H9 (cell line): ENCODE data around the gene ZNF619. TPM values are rescaled to one million over a fixed set of nuclear protein-coding genes. Genes with fewer than 3 reads are reported as not detected.
A peak's percentile ranks its signal among the peaks of the same experiment; 100 is the strongest.

ENCODE experiments used
- DNase-seq: peaks from one replicate; pipeline ENCODE4 v3.0.0-alpha.2; 2017
- H2AFZ ChIP-seq: one replicate; pipeline ENCODE4 v1.6.1; 2013; ENCODE audit warnings: mild to moderate bottlenecking, low read length, control low read depth, moderate library complexity
- H2AK5ac ChIP-seq: 2 replicates; pipeline ENCODE4 v1.6.1; 2013; ENCODE audit warnings: low read length, control low read depth, mixed read lengths; ENCODE audit not compliant: insufficient read length
- H2BK120ac ChIP-seq: one replicate; pipeline ENCODE4 v1.6.1; 2013; ENCODE audit warnings: low read depth, mild to moderate bottlenecking, low read length, control low read depth, inconsistent platforms; ENCODE audit not compliant: poor library complexity, severe bottlenecking
- H2BK12ac ChIP-seq: 2 replicates; pipeline ENCODE4 v1.6.1; 2013; ENCODE audit warnings: low read length, control low read depth, mixed read lengths, low read depth; ENCODE audit not compliant: insufficient read length
- H2BK15ac ChIP-seq: 2 replicates; pipeline ENCODE4 v1.6.1; 2013; ENCODE audit warnings: low read depth, low read length, control low read depth
- H2BK20ac ChIP-seq: one replicate; pipeline ENCODE4 v1.6.1; 2013; ENCODE audit warnings: low read depth, mild to moderate bottlenecking, low read length, control low read depth, inconsistent platforms; ENCODE audit not compliant: poor library complexity, severe bottlenecking
- H2BK5ac ChIP-seq: 2 replicates; pipeline ENCODE4 v1.6.1; 2013; ENCODE audit warnings: low read length, control low read depth, mixed read lengths; ENCODE audit not compliant: insufficient read length
- H3K14ac ChIP-seq: 2 replicates; pipeline ENCODE4 v1.6.1; 2013; ENCODE audit warnings: low read length, control low read depth; ENCODE audit not compliant: insufficient read depth
- H3K18ac ChIP-seq: 2 replicates; pipeline ENCODE4 v1.6.1; 2013; ENCODE audit warnings: low read depth, mild to moderate bottlenecking, mixed read lengths, low read length, control low read depth; ENCODE audit not compliant: insufficient read length
- H3K23ac ChIP-seq: 2 replicates; pipeline ENCODE4 v1.6.1; 2013; ENCODE audit warnings: low read length, control low read depth, mixed read lengths, low read depth; ENCODE audit not compliant: insufficient read length
- H3K23me2 ChIP-seq: 2 replicates; pipeline ENCODE4 v1.6.1; 2013; ENCODE audit warnings: low read depth, mild to moderate bottlenecking, mixed read lengths, low read length, control low read depth; ENCODE audit not compliant: insufficient read length, poor library complexity, severe bottlenecking
- H3K27ac ChIP-seq: 2 replicates; pipeline ENCODE4 v1.5.1; 2013; ENCODE audit warnings: low read length, control low read depth, mixed read lengths, low read depth; ENCODE audit not compliant: insufficient read length
- H3K27me3 ChIP-seq: 2 replicates; pipeline ENCODE4 v1.6.1; 2013; ENCODE audit warnings: low read length, control low read depth, inconsistent platforms; ENCODE audit not compliant: insufficient read depth
- H3K4ac ChIP-seq: 2 replicates; pipeline ENCODE4 v1.6.1; 2013; ENCODE audit warnings: low read depth, mild to moderate bottlenecking, control low read depth, inconsistent platforms, low read length, moderate library complexity
- H3K4me1 ChIP-seq: 2 replicates; pipeline ENCODE4 v1.6.1; 2013; ENCODE audit warnings: low read length, control low read depth, inconsistent platforms; ENCODE audit not compliant: insufficient read depth
- H3K4me2 ChIP-seq: 2 replicates; pipeline ENCODE4 v1.6.1; 2013; ENCODE audit warnings: low read length, control low read depth, mixed read lengths; ENCODE audit not compliant: insufficient read length, insufficient read depth
- H3K56ac ChIP-seq: 2 replicates; pipeline ENCODE4 v1.6.1; 2013; ENCODE audit warnings: low read depth, mild to moderate bottlenecking, mixed read lengths, low read length, control low read depth; ENCODE audit not compliant: insufficient read length
- H3K79me1 ChIP-seq: 2 replicates; pipeline ENCODE4 v1.6.1; 2013; ENCODE audit warnings: low read depth, mild to moderate bottlenecking, moderate library complexity, low read length, control low read depth, inconsistent platforms; ENCODE audit not compliant: insufficient read depth, poor library complexity, severe bottlenecking
- H3K79me2 ChIP-seq: 2 replicates; pipeline ENCODE4 v1.6.1; 2013; ENCODE audit warnings: low read length, control low read depth, inconsistent platforms; ENCODE audit not compliant: insufficient read depth
- H3K9ac ChIP-seq: 2 replicates; pipeline ENCODE4 v1.6.1; 2013; ENCODE audit warnings: low read length, control low read depth, mixed read lengths; ENCODE audit not compliant: insufficient read length; ENCODE audit errors: extremely low read depth
- H3K9me3 ChIP-seq: one replicate; pipeline ENCODE4 v1.6.1; 2013; ENCODE audit warnings: low read depth, low read length, inconsistent platforms; ENCODE audit not compliant: control insufficient read depth
- H3T11ph ChIP-seq: one replicate; pipeline ENCODE4 v1.6.1; 2013; ENCODE audit warnings: mild to moderate bottlenecking, low read length, control low read depth, inconsistent platforms
- H4K20me1 ChIP-seq: one replicate; pipeline ENCODE4 v1.6.1; 2013; ENCODE audit not compliant: control insufficient read depth, insufficient read length, insufficient read depth
- H4K5ac ChIP-seq: 2 replicates; pipeline ENCODE4 v1.6.1; 2013; ENCODE audit warnings: low read depth, mild to moderate bottlenecking, mixed read lengths, low read length, control low read depth; ENCODE audit not compliant: insufficient read length
- H4K8ac ChIP-seq: replicated peaks from 2 replicates; pipeline ENCODE4 v1.6.1; 2013; ENCODE audit warnings: low read length, control low read depth, mixed read lengths, low read depth; ENCODE audit not compliant: insufficient read length
- H4K91ac ChIP-seq: 2 replicates; pipeline ENCODE4 v1.6.1; 2013; ENCODE audit warnings: low read depth, mild to moderate bottlenecking, moderate library complexity, mixed read lengths, low read length, control low read depth; ENCODE audit not compliant: insufficient read length
- H3K27ac Mint-ChIP-seq, 3 experiments: 2 replicates in 2 of 3; 3 replicates in 1 of 3; pipeline ENCODE4 v1.8.0; 2020 to 2021; ENCODE audit warnings: mixed read lengths in 3 of 3, mild to moderate bottlenecking in 1 of 3, moderate library complexity in 1 of 3
- H3K27me3 Mint-ChIP-seq: 2 replicates; pipeline ENCODE4 v1.8.0; 2021; ENCODE audit warnings: low read depth, mild to moderate bottlenecking, moderate library complexity, mixed read lengths
- H3K36me3 Mint-ChIP-seq, 3 experiments: 2 replicates in 2 of 3; 3 replicates in 1 of 3; pipeline ENCODE4 v1.8.0; 2020 to 2021; ENCODE audit warnings: low read depth in 3 of 3, mixed read lengths in 3 of 3; ENCODE audit not compliant: insufficient read depth in 1 of 3
- H3K4me1 Mint-ChIP-seq, 2 experiments: 2 replicates each; pipeline ENCODE4 v1.8.0; 2020; ENCODE audit warnings: mixed read lengths in 2 of 2
- H3K4me3 Mint-ChIP-seq, 2 experiments: 2 replicates in 1 of 2; 3 replicates in 1 of 2; pipeline ENCODE4 v1.8.0; 2020 to 2021; ENCODE audit warnings: mild to moderate bottlenecking in 2 of 2, mixed read lengths in 2 of 2, moderate library complexity in 1 of 2
- H3K9me3 Mint-ChIP-seq, 2 experiments: 2 replicates in 1 of 2; 3 replicates in 1 of 2; pipeline ENCODE4 v1.8.0; 2020; ENCODE audit warnings: mild to moderate bottlenecking in 2 of 2, mixed read lengths in 2 of 2, moderate library complexity in 1 of 2
- CTCF ChIP-seq: fragments of 200-600 bp; sonication (generic); conservative IDR thresholded peaks from 3 replicates; pipeline ENCODE4 v1.8.0; 2021; ENCODE audit warnings: antibody characterized with exemption, mild to moderate bottlenecking
- WGBS: extraction: QIAGEN DNeasy Blood & Tissue Kit; methylation state at CpG from one replicate; pipeline ENCODE4 v1.1.7; 2013; ENCODE audit warnings: missing lambda C conversion rate, low lambda C conversion rate, mixed read lengths; ENCODE audit not compliant: insufficient read length; ENCODE audit errors: extremely low coverage; 5-methylcytosine and 5-hydroxymethylcytosine counted together
- total RNA-seq: library from RNA; stranded (reverse); gene quantifications from 2 replicates; pipeline ENCODE4 v1.2.1, GENCODE V29; 2021

ZNF619 gene
- total RNA-seq, 1 experiment from 2014 or later: 4.8 TPM

GRCh38 chr3:40524222-40524567 lies 47.3 kb downstream of the ZNF619 start:
- no peaks in the 10 kb centered on the region for H3K79me2 ChIP-seq
- H3K9ac ChIP-seq: peak overlapping the region; percentile 77
- no peak overlapping the region for H3K56ac ChIP-seq
- no peaks in the 10 kb centered on the region for H3K4me1 ChIP-seq
- H2BK12ac ChIP-seq: no peak overlapping the region
- peak overlapping the region; percentile 19 for H4K5ac ChIP-seq
- Mint-ChIP-seq H3K36me3 (peaks cover 17 to 29% (median 28%) of the 10 kb centered on the region in 3 experiments), H3K4me3 (peak overlapping the region; percentile 92 to 97), H3K4me1 (peaks cover 12 to 18% of the 10 kb centered on the region in 2 experiments), H3K27ac (peak overlapping the region; percentile 84 to 97 (median 97)), H3K27me3 (no peaks in the 10 kb centered on the region), H3K9me3 (no peaks in the 10 kb centered on the region)
- H3K23ac ChIP-seq: no peak overlapping the region
- no peak overlapping the region for H2AFZ ChIP-seq
- peak overlapping the region; percentile 60 for H3T11ph ChIP-seq
- H4K20me1 ChIP-seq: no peaks in the 10 kb centered on the region
- no peak for TF ChIP-seq CTCF
- no CpG with 5 or more reads among the region's 5 CpGs for WGBS
- peaks cover 2% of the 10 kb centered on the region for H3K79me1 ChIP-seq
- no peak overlapping the region for H2BK5ac ChIP-seq
- H3K4ac ChIP-seq: peak overlapping the region; percentile 15; the same call in 1 of the 2 replicates
- peak overlapping the region; percentile 94 for H3K14ac ChIP-seq
- no peak overlapping the region for H2BK20ac ChIP-seq
- no peak overlapping the region for H4K91ac ChIP-seq
- no peak for DNase-seq
- H4K8ac ChIP-seq: no peak overlapping the region
- H3K27ac ChIP-seq: peak overlapping the region; percentile 0
- H3K23me2 ChIP-seq: peaks cover 11% of the 10 kb centered on the region
- peak overlapping the region; percentile 74 for H3K4me2 ChIP-seq
- no peaks in the 10 kb centered on the region for H3K27me3 ChIP-seq
- H2BK15ac ChIP-seq: no peak overlapping the region
- H3K9me3 ChIP-seq: no peaks in the 10 kb centered on the region
- no peak overlapping the region for H2BK120ac ChIP-seq
- H2AK5ac ChIP-seq: no peak overlapping the region
- peak overlapping the region; percentile 95 for H3K18ac ChIP-seq
